NCI-H1092 treated with DMSO at 0.1 percent for 48 hours (cell line): ENCODE results near the gene JPH2.

ENCODE experiments used
- DNase-seq: peaks from one replicate; lab custom pipeline; 2025; lab: John Stamatoyannopoulos, UW

Gene JPH2

DNA sequence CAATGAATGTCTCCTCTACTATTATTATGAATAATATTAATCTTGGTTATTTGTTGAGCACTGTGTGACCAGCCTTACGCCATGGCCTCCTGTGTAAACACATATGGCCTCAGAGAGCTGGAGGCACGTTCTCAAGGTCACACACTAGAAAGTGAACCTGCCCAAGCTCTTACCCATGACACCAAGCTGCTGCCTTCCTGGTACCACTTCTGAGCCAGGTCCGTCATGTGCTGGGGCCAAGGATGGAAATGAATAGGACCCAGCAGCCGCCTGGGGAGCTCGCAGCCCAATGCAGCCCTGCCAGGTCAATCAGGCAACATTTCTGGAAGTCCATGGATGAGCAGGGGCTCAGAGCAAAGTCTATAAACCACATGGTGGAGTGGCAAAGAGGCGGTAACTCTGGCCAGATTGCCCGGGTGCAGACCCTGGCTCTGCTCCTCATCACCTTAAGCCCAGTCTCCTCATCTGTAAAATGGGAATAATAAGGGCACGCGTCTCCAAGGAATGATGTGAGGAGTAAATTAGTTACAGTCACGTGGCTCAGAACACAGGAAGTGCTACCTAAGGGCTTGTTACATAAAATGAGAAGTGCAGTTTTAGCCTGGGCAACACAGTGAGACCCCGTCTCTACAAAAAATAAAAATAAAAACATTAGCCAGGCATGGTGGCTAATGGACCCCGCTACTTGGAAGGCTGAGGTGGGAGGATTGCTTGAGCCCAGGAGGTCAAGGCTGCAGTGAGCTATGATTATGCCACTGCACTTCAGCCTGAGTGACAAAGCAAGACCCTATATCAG lies 61.5 kb downstream of the JPH2 start:
- no peak for DNase-seq

GRCh38 chr20:44123874-44124535 lies 63.0 kb downstream of the JPH2 start:
- no peak for DNase-seq

- no peak for DNase-seq
These were observed 63.7 kb downstream of the JPH2 start for GRCh38 chr20:44123251-44123650.

- DNase-seq = no peak
These were observed 66.1 kb downstream of the JPH2 start for GRCh38 chr20:44120676-44121425.

- DNase-seq = no peak
These were observed 68.6 kb downstream of the JPH2 start for GRCh38 chr20:44118185-44119033.

- no peak for DNase-seq
These were observed 69.4 kb downstream of the JPH2 start for GRCh38 chr20:44117296-44118184.

DNA sequence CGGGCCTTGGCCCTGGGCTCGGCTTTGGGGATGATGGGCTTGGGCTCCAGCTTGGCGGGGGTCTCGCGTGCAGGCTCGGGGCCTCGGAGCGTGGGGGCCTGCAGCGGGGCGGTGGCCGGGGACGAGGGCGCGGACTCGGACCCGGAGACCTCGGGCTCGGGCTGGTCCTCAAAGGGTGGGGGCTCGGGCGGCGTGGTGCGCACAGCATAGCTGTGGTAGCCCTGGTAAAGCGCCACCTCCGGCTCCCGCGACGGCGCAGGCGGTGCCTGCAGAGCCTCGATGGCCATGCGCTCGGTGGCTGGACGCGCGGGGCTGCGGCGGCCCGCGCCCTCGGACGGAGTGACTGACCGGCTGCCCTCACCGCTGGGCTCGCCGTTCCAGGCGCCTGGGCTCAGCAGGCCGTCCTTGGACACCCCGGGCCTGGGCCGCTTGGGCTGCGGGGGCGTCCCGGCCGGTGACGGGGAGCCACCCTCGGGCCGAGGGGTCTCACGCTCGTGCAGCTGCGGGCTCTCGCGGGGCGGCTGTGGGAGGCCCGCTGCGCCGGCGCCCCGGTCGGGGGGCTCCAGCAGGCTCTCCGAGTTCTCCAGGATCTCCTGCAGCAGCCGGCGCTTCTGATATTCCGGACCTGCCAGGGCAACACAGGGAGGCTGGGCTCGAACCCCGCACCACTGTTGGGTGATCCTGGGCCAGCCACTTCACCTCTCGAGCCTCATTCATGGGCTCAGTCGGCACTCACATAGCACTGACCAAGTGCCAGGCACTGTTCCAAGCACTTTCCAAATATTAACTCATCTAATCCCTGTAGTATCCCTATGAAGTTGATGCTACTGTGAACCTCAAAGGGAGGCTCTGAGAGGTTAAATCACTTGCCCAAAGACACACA lies 71.0 kb downstream of the JPH2 start:
- no peak for DNase-seq

DNA sequence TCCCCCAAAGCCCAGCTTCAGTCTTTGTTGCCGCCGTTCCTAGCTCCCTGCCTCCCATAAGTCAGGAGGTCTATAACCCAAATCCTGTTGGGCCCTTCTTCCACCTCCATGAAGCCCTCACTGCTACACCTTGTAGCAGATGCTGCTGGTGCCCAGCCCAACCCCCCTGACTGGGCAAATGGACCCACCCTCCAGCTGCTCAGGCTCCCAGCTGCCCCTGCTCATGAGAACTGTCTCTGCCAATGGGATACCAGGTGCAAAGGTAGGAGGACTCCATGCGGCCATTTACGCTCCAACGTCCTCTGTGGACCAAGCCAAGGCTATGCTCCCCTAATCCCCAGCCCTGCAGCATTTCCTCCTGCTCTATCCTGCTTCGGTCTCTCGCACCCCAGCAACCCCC lies 71.8 kb downstream of the JPH2 start:
- DNase-seq = no peak

DNA sequence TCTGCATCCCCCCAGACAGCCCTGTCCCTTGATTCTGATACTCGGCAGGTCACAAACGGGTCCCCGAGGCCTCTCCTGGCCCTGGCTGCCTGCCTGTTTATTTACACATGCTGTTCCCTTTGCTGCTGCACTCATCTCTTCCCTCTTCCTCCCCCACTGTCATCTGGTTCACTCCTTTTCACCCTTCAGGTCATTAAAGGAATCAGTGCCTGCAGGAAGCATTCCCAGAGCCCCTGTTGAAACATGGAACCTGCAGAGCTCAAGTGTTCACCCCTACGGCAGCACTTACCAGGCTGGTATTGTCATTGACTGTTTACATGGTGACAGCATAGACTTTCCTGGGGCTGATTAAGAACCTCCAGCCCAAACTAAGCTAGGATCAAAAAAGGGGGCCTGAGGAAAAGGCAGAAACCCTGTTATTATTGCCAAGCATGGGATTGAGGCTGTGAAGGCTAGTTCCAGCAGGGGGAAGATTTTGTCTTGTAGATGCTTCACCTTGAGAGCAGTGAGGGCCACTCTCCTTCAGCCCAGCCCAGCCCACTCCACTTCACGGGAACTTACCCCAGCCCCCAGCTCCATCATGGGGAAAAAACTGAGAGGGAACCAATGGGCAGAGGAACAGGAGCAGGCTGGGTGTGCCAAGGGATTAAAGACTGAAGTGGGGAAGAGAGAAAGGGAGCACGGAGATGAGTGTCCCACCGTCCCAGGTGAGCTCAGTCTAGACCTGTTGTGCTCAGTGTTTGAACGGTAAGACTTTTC lies 73.2 kb downstream of the JPH2 start:
- no peak for DNase-seq

DNA sequence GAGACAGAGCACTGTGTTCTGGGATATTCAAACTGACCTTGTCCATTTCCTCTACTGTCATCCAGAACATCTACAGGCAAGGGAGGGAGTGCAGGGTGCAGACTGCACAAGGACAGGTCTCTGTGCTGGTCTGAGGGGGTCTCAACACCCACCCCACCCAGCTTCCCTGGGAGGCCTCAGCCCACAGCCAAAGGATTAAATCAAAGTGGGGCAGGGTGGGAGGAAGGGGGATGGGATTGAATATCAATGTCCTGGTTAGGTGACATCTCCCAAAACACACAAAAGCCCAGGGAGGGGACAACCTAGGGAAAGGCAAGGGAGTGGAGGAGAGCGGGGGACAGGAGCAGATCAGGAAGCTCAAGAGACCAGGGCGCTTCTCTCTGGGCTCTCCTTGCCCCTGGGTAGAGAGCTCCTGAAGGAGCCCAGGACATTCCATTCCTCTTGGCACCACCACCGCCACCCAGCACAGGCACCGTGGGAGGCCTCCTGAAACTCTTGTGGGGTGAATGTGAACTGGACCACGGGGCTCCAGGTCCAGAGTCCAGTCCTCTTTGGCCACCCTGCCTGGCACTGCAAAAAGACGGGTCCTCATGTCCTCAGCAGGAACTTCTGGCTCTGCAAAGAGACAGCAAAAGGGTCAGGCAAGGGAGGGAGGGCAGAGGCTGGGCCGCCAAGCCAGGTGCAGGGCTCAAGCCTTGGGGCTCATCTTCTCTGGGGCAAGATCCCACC lies 73.9 kb downstream of the JPH2 start:
- DNase-seq = no peak

- no peak for DNase-seq
These were observed 74.5 kb downstream of the JPH2 start for GRCh38 chr20:44112456-44112855.

DNA sequence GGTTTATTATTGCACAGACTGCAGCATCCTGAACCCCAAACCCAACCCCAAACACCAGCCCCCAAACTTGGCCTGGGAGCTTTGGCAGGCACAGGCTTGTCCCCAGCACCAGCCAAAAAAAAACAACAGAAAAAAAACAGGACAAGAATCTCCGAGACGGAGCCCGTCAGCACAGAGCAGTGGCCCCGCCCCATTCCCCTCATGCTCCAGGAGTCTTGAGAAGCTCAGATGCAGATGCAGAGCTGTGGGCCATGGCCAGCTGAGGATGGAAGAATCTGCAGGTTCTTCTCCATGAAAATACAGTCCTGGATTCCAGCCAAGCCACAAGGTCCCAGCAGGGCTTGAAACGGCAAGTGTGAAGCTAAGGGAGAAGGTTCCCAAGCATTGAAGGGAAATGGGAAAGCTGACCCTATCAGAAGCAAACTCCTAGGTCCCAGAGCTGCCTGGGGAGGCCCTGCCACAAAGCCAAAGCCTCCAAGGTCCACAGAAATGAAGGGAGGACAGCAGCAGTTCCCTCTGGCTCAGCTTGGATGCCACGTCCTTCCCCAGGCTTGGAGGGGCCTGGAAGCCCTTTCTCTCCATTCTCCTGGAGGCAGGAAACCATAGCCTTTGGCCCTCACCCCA lies 75.2 kb downstream of the JPH2 start:
- DNase-seq = no peak

GRCh38 chr20:44110816-44111568 lies 76.0 kb downstream of the JPH2 start:
- DNase-seq = no peak

- DNase-seq = no peak
These were observed 77.0 kb downstream of the JPH2 start for GRCh38 chr20:44109951-44110361.

- DNase-seq = no peak
These were observed 80.4 kb downstream of the JPH2 start for GRCh38 chr20:44106615-44107014.

DNA sequence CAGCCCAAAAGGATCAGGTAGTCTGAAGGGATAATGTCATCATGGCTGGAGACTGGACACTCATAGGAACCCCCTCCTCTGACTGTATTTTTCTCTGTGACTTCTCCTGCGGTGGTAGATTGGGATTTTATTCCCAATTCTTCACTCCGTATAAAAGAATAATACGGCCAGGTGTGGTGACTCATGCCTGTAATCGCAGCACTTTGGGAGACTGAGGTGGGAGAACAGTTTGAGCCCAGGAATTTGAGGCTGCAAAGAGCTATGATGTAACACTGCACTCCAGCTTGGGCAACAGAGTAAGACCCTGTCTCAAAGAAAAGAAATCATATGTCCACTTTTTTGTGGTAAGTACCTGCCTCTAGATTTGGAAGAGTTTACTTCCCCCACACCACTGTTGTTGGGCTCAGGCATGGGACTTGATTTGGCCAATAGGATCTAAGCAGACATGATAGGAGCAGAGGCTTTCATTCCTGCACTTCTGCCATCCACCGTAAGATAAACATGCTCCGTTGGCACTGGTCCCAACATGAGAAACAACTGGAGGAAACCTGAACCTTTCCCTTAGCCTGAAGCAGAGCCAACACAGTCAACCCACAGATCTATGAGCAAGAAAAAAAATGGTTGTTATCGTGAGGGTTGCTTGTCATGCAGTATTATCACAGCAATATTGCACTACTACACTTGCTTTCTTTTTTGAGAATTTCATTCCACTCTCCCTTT lies 82.0 kb downstream of the JPH2 start:
- peak; percentile 20 for DNase-seq

DNA sequence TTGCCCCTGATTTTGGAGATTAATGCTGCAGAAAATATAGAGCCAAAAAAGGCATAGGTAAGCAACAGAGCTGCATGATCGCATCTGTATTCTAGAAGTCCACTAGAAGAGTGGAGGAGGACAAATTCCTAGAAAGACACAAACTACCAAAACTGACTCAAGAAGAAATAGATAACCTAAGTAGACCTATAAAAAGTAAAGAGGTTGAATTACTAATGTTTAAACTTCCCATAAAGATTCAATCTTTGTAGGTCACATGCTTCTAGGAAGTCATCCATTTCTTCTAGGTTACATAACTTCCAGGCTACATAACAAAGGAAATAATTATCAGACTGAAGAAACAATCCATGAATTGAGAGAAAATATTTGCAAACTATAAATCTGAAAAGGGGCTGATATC lies 84.4 kb downstream of the JPH2 start:
- no peak for DNase-seq
